Activated naive CD8-positive, alpha-beta T cell treated with anti-CD3 and anti-CD28 coated beads for 36 hours (primary cell): ENCODE measurements around the gene EP400. TPM values are rescaled to one million over a fixed set of nuclear protein-coding genes. Genes with fewer than 3 reads are reported as not detected.
"Not testable (repeated sequence)": the region's sequence is repeated elsewhere in the genome, so short reads cannot be mapped to it uniquely, and the experiment has no call there.

ENCODE experiments used
- DNase-seq: peaks from one replicate; pipeline ENCODE4 v3.0.0; 2021
- H3K27ac Mint-ChIP-seq: one replicate; pipeline ENCODE4 v1.8.0; 2022; ENCODE audit warnings: mild to moderate bottlenecking, moderate library complexity, mixed read lengths
- H3K27me3 Mint-ChIP-seq: one replicate; pipeline ENCODE4 v1.8.0; 2022; ENCODE audit warnings: mild to moderate bottlenecking, mixed read lengths
- H3K36me3 Mint-ChIP-seq: one replicate; pipeline ENCODE4 v1.8.0; 2021; ENCODE audit warnings: mild to moderate bottlenecking, mixed read lengths
- H3K4me1 Mint-ChIP-seq: one replicate; pipeline ENCODE4 v1.8.0; 2021; ENCODE audit warnings: mixed read lengths
- H3K4me3 Mint-ChIP-seq: one replicate; pipeline ENCODE4 v1.8.0; 2022; ENCODE audit warnings: mild to moderate bottlenecking, moderate library complexity, mixed read lengths
- H3K9me3 Mint-ChIP-seq: one replicate; pipeline ENCODE4 v1.8.0; 2022; ENCODE audit warnings: mixed read lengths
- total RNA-seq, 2 experiments: library from RNA; stranded (reverse); gene quantifications; one replicate each; pipeline ENCODE4 v1.2.3, GENCODE V29; 2021

EP400 gene
- total RNA-seq, 2 experiments from 2014 or later, result 42.8 to 43.6 TPM

DNA sequence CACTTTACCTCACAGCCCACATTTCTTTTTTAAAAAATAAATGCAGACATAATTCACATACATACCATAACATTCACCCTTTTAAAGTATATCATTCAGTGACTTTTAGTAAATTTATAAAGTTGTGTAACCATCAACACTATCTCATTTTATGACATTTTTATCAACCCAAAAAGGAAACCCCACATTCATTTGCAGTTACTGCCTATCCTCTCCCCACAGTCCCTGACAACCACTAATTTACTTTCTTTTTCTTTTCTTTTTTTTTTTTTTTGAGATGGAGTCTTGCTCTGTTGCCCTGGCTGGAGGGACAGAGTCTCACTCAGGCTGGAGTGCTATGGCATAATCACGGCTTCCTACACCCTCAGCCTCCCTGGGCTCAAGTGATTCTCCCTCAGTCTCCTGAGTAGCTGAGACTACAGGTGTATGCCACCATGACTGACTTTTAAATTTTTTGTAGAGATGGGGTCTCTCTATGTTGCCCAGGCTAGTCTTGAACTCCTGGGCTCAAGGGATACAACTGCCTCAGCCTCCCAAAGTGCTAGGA lies 1.5 kb upstream of the EP400 start:
- Mint-ChIP-seq H3K27me3 (no peaks in the 10 kb centered on the region), H3K4me3 (no peak overlapping the region), H3K27ac (peak overlapping the region; percentile 83), H3K9me3 (no peaks in the 10 kb centered on the region), H3K4me1 (peaks cover 21% of the 10 kb centered on the region), H3K36me3 (peaks cover 28% of the 10 kb centered on the region)
- DNase-seq, result no peak

GRCh38 chr12:131948713-131949430 lies 870 bp upstream of the EP400 start:
- peaks cover 22% of the 10 kb centered on the region for H3K36me3 Mint-ChIP-seq
- H3K27ac Mint-ChIP-seq, result peak overlapping the region; percentile 83
- H3K9me3 Mint-ChIP-seq, H3K27me3 Mint-ChIP-seq, DNase-seq: not testable (repeated sequence)
- peaks cover 26% of the 10 kb centered on the region for H3K4me1 Mint-ChIP-seq
- peak overlapping the region; percentile 71 for H3K4me3 Mint-ChIP-seq

GRCh38 chr12:131950182-131950913 lies 606 bp downstream of the EP400 start:
- Mint-ChIP-seq H3K9me3 (no peaks in the 10 kb centered on the region), H3K27me3 (no peaks in the 10 kb centered on the region), H3K4me3 (peak overlapping the region; percentile 92), H3K27ac (peak overlapping the region; percentile 91), H3K4me1 (peaks cover 30% of the 10 kb centered on the region), H3K36me3 (peaks cover 13% of the 10 kb centered on the region)
- DNase-seq, result peak; percentile 56

- not testable (repeated sequence) for H3K4me3 Mint-ChIP-seq, DNase-seq, H3K27ac Mint-ChIP-seq, H3K27me3 Mint-ChIP-seq, H3K9me3 Mint-ChIP-seq
- Mint-ChIP-seq H3K36me3 (peaks cover 12% of the 10 kb centered on the region), H3K4me1 (peaks cover 47% of the 10 kb centered on the region)
Measured at GRCh38 chr12:131953810-131954209, 4.1 kb downstream of the EP400 start.

- H3K4me1 Mint-ChIP-seq, result peaks cover 52% of the 10 kb centered on the region
- DNase-seq, H3K27me3 Mint-ChIP-seq, H3K9me3 Mint-ChIP-seq, H3K27ac Mint-ChIP-seq, H3K4me3 Mint-ChIP-seq: not testable (repeated sequence)
- peaks cover 12% of the 10 kb centered on the region for H3K36me3 Mint-ChIP-seq
Measured at GRCh38 chr12:131954460-131954859, 4.7 kb downstream of the EP400 start.

DNA sequence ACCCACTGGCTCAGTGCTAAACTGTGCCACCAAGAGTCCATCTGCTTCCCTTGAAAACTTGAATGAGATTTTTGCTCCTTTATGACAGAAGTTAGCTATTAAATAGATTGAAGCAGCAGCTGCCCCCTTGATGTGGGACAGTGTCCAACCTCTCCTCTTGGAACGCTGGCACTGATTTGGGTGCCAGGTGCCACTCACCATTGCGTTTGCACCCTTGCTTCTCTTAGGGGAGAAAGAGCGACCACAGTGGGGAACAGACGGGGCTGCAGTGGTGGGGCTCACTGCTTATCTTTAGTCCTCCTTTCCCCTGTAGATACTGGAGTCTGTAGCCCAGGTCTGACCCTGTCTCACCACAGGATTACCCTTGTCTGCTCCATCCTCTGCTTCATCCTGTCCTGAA lies 9.4 kb downstream of the EP400 start:
- H3K4me3 Mint-ChIP-seq, result no peak overlapping the region
- peaks cover 9% of the 10 kb centered on the region for H3K36me3 Mint-ChIP-seq
- no peak for DNase-seq
- peaks cover 53% of the 10 kb centered on the region for H3K4me1 Mint-ChIP-seq
- no peaks in the 10 kb centered on the region for H3K27me3 Mint-ChIP-seq
- H3K9me3 Mint-ChIP-seq, result no peaks in the 10 kb centered on the region
- H3K27ac Mint-ChIP-seq, result peak overlapping the region; percentile 4

DNA sequence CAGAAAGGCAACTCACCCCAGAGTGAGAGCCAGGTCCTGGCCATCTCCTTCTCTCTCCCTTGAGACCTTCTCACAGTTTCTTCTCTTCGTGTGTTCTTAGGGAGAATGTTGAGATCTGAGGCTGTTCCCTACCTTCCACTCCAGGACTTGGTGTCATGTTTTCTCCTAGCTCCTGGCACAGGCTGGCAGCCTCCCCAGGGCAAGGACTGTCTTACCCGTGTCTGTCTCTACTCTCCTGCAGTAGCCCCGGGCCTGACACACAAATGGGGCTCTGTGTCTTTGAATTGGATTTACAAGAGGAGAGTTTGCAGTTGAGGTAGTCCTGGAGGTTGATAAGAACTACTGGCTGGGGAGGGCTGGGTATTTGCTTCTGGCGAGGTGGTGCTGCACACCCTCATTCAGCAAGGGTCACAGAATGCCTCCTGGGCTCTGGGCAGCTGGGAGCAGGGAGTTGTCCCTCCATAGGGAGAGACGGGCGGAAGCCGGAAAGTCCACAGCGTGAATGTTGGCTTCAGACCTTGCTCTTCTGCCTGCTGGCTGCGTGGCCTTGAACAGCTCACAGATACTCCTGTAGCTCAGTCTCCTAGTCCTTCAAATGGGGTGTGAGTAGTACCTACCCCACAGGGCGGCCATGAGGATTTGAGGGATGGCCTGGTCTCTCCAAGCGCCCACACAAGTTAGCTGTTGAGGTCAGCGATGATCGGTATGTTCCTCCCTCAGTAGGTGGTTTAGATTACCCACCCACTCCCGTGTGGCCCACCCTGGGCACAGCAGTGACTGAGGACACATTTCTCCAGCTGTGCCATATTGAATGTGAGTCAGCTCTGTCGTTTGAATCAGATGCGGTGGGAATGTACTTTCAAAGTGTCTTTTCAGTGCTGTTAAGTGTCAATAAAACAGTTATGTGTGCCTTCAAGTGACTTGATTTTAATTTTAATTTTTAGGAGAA lies 10.2 kb downstream of the EP400 start:
- Mint-ChIP-seq H3K27me3 (no peaks in the 10 kb centered on the region), H3K4me1 (peaks cover 55% of the 10 kb centered on the region), H3K4me3 (no peak overlapping the region), H3K36me3 (peaks cover 10% of the 10 kb centered on the region), H3K9me3 (no peaks in the 10 kb centered on the region), H3K27ac (peak overlapping the region; percentile 65)
- DNase-seq, result no peak

- peaks cover 55% of the 10 kb centered on the region for H3K4me1 Mint-ChIP-seq
- H3K27me3 Mint-ChIP-seq, DNase-seq, H3K27ac Mint-ChIP-seq, H3K9me3 Mint-ChIP-seq, H3K4me3 Mint-ChIP-seq: not testable (repeated sequence)
- H3K36me3 Mint-ChIP-seq, result peaks cover 11% of the 10 kb centered on the region
Measured at GRCh38 chr12:131960590-131961325, 11.0 kb downstream of the EP400 start.

- not testable (repeated sequence) for H3K27ac Mint-ChIP-seq, H3K27me3 Mint-ChIP-seq, DNase-seq, H3K36me3 Mint-ChIP-seq, H3K9me3 Mint-ChIP-seq, H3K4me3 Mint-ChIP-seq
- H3K4me1 Mint-ChIP-seq, result peaks cover 51% of the 10 kb centered on the region
Measured at GRCh38 chr12:131961328-131961727, 11.6 kb downstream of the EP400 start.

DNA sequence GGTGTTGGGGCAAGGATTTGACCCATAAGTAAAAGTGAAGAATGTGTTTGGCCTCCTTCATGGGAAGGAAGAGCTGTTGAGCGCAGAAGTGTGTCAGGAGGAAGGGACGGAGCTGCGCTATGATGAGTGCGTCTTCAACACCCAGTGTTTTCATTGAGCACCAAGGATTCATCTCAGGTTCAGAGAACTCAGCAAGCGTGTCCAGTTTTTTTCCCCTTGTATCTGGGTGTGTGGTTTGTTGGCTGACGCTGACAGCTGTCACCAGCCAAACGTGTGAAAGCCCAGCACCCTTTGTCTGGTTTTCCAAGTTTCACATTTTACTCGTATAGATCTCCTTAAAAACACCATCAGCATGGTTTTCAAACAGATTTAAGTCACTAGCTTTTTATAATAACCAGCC lies 12.3 kb downstream of the EP400 start:
- no peaks in the 10 kb centered on the region for H3K27me3 Mint-ChIP-seq
- H3K4me3 Mint-ChIP-seq, result no peak overlapping the region
- no peak for DNase-seq
- H3K36me3 Mint-ChIP-seq, result peaks cover 10% of the 10 kb centered on the region
- H3K4me1 Mint-ChIP-seq, result peaks cover 48% of the 10 kb centered on the region
- H3K27ac Mint-ChIP-seq, result no peak overlapping the region
- no peaks in the 10 kb centered on the region for H3K9me3 Mint-ChIP-seq

- Mint-ChIP-seq H3K36me3 (peaks cover 15% of the 10 kb centered on the region), H3K9me3 (no peaks in the 10 kb centered on the region), H3K4me1 (peaks cover 47% of the 10 kb centered on the region), H3K27me3 (no peaks in the 10 kb centered on the region), H3K4me3 (no peak overlapping the region), H3K27ac (peak overlapping the region; percentile 36)
- no peak for DNase-seq
Measured at GRCh38 chr12:131963381-131963780, 13.6 kb downstream of the EP400 start.

DNA sequence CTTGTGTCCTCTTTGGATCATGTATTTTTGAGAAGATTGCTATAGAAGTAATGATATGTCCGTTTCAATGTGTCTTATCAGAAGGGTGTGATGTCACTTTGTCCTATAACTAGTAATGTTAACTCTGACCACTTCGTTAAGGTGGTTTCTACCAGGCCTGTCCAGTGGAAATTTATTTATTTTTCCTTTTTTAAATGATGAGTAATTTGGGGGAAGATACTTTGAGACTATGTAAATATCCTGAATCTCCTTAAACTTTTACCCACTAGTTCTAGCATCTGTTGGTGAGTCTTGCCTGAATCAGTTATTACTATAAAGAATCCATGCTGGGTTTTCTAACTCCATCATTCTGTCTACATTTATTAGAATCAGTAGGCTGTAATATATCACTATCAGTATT lies 15.3 kb downstream of the EP400 start:
- H3K4me1 Mint-ChIP-seq, result peaks cover 42% of the 10 kb centered on the region
- no peak overlapping the region for H3K4me3 Mint-ChIP-seq
- peaks cover 22% of the 10 kb centered on the region for H3K36me3 Mint-ChIP-seq
- no peak for DNase-seq
- no peaks in the 10 kb centered on the region for H3K9me3 Mint-ChIP-seq
- no peaks in the 10 kb centered on the region for H3K27me3 Mint-ChIP-seq
- H3K27ac Mint-ChIP-seq, result no peak overlapping the region

- peaks cover 14% of the 10 kb centered on the region for H3K36me3 Mint-ChIP-seq
- no peaks in the 10 kb centered on the region for H3K9me3 Mint-ChIP-seq
- H3K27me3 Mint-ChIP-seq, result no peaks in the 10 kb centered on the region
- DNase-seq, result no peak
- no peak overlapping the region for H3K27ac Mint-ChIP-seq
- peaks cover 31% of the 10 kb centered on the region for H3K4me1 Mint-ChIP-seq
- no peak overlapping the region for H3K4me3 Mint-ChIP-seq
Measured at GRCh38 chr12:131971226-131971625, 21.5 kb downstream of the EP400 start.

GRCh38 chr12:131975228-131975627 lies 25.5 kb downstream of the EP400 start:
- H3K4me1 Mint-ChIP-seq, result peaks cover 12% of the 10 kb centered on the region
- H3K36me3 Mint-ChIP-seq, result peaks cover 1% of the 10 kb centered on the region
- no peaks in the 10 kb centered on the region for H3K9me3 Mint-ChIP-seq
- H3K27me3 Mint-ChIP-seq, result no peaks in the 10 kb centered on the region
- no peak for DNase-seq
- no peak overlapping the region for H3K4me3 Mint-ChIP-seq
- no peak overlapping the region for H3K27ac Mint-ChIP-seq
